Fibroblast of skin of left quadriceps (primary cell): ENCODE data around the gene NAPEPLD.
"Not testable (repeated sequence)": the region's sequence is repeated elsewhere in the genome, so short reads cannot be mapped to it uniquely, and the experiment has no call there.

ENCODE experiments used
- DNase-seq, 2 experiments: peaks; one replicate each; pipeline ENCODE4 v3.0.0-alpha.2; 2013; ENCODE audit warnings: low read depth in 2 of 2

The NAPEPLD gene

GRCh38 chr7:103068414-103069403 lies 80.2 kb downstream of the NAPEPLD start:
- no peak for DNase-seq

- peak in 1 of 2 experiments; percentile 5 for DNase-seq
Measured at GRCh38 chr7:103065667-103066066, 83.2 kb downstream of the NAPEPLD start.

GRCh38 chr7:103063895-103064294 lies 85.0 kb downstream of the NAPEPLD start:
- no peak for DNase-seq

- no peak for DNase-seq
Measured at GRCh38 chr7:103059471-103059870, 89.4 kb downstream of the NAPEPLD start.

GRCh38 chr7:103058122-103058521 lies 90.8 kb downstream of the NAPEPLD start:
- no peak for DNase-seq

GRCh38 chr7:103056006-103056405 lies 92.9 kb downstream of the NAPEPLD start:
- not testable (repeated sequence) for DNase-seq

GRCh38 chr7:103051519-103051918 lies 97.4 kb downstream of the NAPEPLD start:
- DNase-seq, result no peak
